KMS-11 (cell line): Measurements from ENCODE around the gene CPLANE1.

Source experiments
- H2AFZ ChIP-seq: fragments of 200-600 bp; sonication (generic); 2 replicates; pipeline ENCODE4 v1.6.1; 2016; ENCODE audit warnings: antibody characterized with exemption, mixed run types, low read depth
- H3K27ac ChIP-seq: fragments of 200-600 bp; sonication (generic); 2 replicates; pipeline ENCODE4 v1.6.1; 2016; ENCODE audit warnings: mild to moderate bottlenecking, mixed run types
- H3K27me3 ChIP-seq: fragments of 200-600 bp; sonication (generic); 2 replicates; pipeline ENCODE4 v1.6.1; 2017; ENCODE audit warnings: mild to moderate bottlenecking, low read depth, mixed run types, moderate library complexity; ENCODE audit not compliant: insufficient read depth
- H3K36me3 ChIP-seq: fragments of 200-600 bp; sonication (generic); 2 replicates; pipeline ENCODE4 v1.6.1; 2017; ENCODE audit warnings: mild to moderate bottlenecking, mixed run types; ENCODE audit not compliant: insufficient read depth
- H3K4me1 ChIP-seq: fragments of 200-600 bp; sonication (generic); 2 replicates; pipeline ENCODE4 v1.6.1; 2016; ENCODE audit warnings: mild to moderate bottlenecking, low read depth, mixed run types; ENCODE audit not compliant: poor library complexity, severe bottlenecking
- H3K4me2 ChIP-seq: fragments of 200-600 bp; sonication (generic); 2 replicates; pipeline ENCODE4 v1.7.0; 2016; ENCODE audit warnings: mild to moderate bottlenecking, mixed run types
- H3K4me3 ChIP-seq: fragments of 200-600 bp; sonication (generic); IDR thresholded peaks from 2 replicates; pipeline ENCODE4 v1.6.1; 2017; ENCODE audit warnings: low read depth, low read length, mixed read lengths; ENCODE audit not compliant: insufficient read depth
- H3K79me2 ChIP-seq: fragments of 200-600 bp; sonication (generic); 2 replicates; pipeline ENCODE4 v1.6.1; 2016; ENCODE audit warnings: low read depth, mixed run types; ENCODE audit not compliant: insufficient read depth
- H3K9ac ChIP-seq: fragments of 200-600 bp; sonication (generic); 2 replicates; pipeline ENCODE4 v1.6.1; 2016; ENCODE audit warnings: mild to moderate bottlenecking, mixed run types
- H4K20me1 ChIP-seq: fragments of 200-600 bp; sonication (generic); 2 replicates; pipeline ENCODE4 v1.6.1; 2016; ENCODE audit warnings: mild to moderate bottlenecking, mixed run types; ENCODE audit not compliant: insufficient read depth
- TF ChIP-seq, protein P1 (sequence below): fragments of 200-600 bp; sonication (generic); conservative IDR thresholded peaks from 2 replicates; pipeline ENCODE4 v1.6.1; 2017; ENCODE audit warnings: low read depth, mild to moderate bottlenecking, antibody characterized with exemption, low read length, moderate library complexity, mixed read lengths

Gene CPLANE1

DNA sequence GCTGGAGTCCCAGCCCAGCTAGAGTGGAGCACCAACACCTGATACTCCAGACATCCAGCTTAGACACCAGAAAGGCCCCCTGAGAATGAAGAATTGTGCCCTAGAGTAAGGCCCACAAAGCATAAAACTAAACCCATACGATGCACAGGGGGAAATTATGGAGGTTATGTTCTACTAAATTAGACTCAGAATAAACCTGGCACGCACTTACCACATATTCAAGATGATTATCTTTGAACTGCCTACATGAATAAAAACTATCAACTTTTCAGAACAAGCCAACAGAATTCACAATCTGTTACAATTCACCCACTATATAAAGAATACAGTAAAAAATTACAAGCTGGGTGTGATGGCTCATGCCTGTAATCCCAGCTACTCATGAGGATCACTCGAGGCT is 168.5 kb downstream of the CPLANE1 start:
- Histone ChIP-seq H2AFZ (no peak overlapping the region), H3K9ac (no peak overlapping the region), H4K20me1 (no peaks in the 10 kb centered on the region), H3K4me2 (no peak overlapping the region), H3K4me3 (no peak overlapping the region), H3K27ac (no peak overlapping the region), H3K27me3 (no peaks in the 10 kb centered on the region), H3K79me2 (no peaks in the 10 kb centered on the region), H3K36me3 (no peaks in the 10 kb centered on the region), H3K4me1 (no peaks in the 10 kb centered on the region)
- TF ChIP-seq, protein P1, sequence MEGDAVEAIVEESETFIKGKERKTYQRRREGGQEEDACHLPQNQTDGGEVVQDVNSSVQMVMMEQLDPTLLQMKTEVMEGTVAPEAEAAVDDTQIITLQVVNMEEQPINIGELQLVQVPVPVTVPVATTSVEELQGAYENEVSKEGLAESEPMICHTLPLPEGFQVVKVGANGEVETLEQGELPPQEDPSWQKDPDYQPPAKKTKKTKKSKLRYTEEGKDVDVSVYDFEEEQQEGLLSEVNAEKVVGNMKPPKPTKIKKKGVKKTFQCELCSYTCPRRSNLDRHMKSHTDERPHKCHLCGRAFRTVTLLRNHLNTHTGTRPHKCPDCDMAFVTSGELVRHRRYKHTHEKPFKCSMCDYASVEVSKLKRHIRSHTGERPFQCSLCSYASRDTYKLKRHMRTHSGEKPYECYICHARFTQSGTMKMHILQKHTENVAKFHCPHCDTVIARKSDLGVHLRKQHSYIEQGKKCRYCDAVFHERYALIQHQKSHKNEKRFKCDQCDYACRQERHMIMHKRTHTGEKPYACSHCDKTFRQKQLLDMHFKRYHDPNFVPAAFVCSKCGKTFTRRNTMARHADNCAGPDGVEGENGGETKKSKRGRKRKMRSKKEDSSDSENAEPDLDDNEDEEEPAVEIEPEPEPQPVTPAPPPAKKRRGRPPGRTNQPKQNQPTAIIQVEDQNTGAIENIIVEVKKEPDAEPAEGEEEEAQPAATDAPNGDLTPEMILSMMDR = no peak

DNA sequence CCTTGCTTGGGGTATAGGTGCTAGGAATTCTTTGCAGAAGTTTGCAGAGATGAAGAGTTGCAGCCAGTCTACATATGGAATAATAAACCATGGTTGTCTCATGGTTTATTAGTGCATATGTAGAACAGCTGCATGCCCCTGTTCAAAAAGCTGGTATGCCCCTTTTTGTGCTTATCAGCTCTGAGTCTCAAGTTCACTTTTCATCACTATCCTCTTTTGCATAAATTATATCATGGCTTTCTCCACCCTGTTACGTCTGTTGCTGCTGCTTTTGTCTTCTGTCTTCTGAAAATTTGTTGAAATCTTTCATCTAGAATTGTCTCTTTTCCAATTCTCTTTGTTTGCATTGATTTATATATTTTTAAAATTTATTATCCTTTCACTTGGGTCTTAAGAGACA is 172.0 kb downstream of the CPLANE1 start:
- TF ChIP-seq, protein P1 = no peak
- Histone ChIP-seq H4K20me1 (no peaks in the 10 kb centered on the region), H3K4me2 (no peak overlapping the region)

DNA sequence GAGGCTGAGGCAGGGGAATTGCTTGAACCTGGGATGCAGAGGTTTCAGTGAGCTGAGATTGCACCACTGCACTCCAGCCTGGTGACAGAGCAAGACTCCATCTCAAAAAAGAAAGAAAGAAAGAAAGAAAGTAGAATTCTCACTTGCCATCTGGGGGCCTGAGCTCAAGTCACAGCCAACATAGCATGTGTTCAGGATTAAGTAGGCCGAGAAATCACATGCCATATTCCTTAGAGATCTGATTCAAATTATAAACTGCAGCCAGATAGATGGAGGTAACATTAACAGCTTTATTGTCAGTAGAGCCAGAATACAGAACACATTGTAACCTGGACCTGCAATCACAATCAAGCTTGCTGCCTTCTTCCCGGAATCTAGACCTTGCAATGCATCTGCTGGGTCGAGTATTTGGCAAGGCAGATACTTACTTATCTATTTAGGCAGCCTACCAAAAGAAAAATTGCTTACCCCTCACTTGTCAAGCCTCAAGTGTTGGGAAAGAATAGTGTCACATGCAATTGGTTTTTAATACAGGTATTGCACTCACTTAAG is 173.7 kb downstream of the CPLANE1 start:
- TF ChIP-seq, protein P1 = no peak

More for the DNA sequence above, 172.0 kb downstream of the CPLANE1 start:
- H3K27me3 ChIP-seq = no peaks in the 10 kb centered on the region
- no peak overlapping the region for H3K27ac ChIP-seq
- H3K79me2 ChIP-seq = no peaks in the 10 kb centered on the region
- H3K4me3 ChIP-seq = no peak overlapping the region
- no peaks in the 10 kb centered on the region for H3K4me1 ChIP-seq
- no peaks in the 10 kb centered on the region for H3K36me3 ChIP-seq
- H3K9ac ChIP-seq = no peak overlapping the region
- H2AFZ ChIP-seq = no peak overlapping the region

DNA sequence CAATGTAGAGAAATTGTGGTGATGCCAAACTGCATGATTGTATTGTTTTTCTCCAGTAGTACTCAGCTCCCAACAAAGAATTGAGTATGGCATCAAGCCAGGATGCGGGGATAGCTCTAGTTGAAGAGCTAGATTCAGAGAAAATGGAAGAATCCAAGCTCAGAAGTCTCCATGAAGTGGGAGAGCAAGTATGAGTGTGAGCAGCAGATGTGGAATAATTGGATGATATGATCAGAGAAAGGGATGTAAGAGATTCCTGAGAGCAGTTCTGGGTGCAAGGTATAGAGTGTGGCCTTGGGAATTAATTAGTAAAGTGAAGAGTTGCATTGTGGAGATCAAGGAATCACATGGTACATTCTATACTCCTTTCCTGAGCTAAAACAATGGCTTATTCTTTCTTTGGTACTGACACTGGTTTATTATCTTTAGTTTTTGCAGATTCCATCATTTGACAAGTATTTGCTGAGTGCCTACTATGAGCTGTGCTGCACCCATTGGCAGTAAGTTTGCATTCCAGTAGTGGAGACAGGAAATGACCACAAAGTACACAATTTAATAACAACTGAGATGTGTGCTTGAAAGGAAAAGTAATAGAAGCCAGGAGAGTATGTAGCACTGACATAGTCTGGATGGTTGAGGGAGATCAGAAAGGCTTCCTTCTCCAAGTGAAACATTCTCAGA is 177.1 kb downstream of the CPLANE1 start:
- H3K9ac ChIP-seq = no peak overlapping the region
- H3K4me2 ChIP-seq = no peak overlapping the region
- H3K27ac ChIP-seq = no peak overlapping the region
- no peak overlapping the region for H2AFZ ChIP-seq
- H4K20me1 ChIP-seq = no peaks in the 10 kb centered on the region
- H3K36me3 ChIP-seq = no peaks in the 10 kb centered on the region
- H3K4me3 ChIP-seq = no peak overlapping the region
- H3K79me2 ChIP-seq = no peaks in the 10 kb centered on the region
- no peaks in the 10 kb centered on the region for H3K4me1 ChIP-seq
- TF ChIP-seq, protein P1 = no peak
- no peaks in the 10 kb centered on the region for H3K27me3 ChIP-seq

More for the DNA sequence above, 173.7 kb downstream of the CPLANE1 start:
- Histone ChIP-seq H3K4me3 (no peak overlapping the region), H3K36me3 (no peaks in the 10 kb centered on the region), H2AFZ (no peak overlapping the region), H4K20me1 (no peaks in the 10 kb centered on the region), H3K27ac (no peak overlapping the region), H3K27me3 (no peaks in the 10 kb centered on the region), H3K9ac (no peak overlapping the region), H3K4me1 (no peaks in the 10 kb centered on the region), H3K79me2 (no peaks in the 10 kb centered on the region), H3K4me2 (no peak overlapping the region)
